GM19193 (cell line): Measurements from ENCODE around the gene TFEB.

Source experiments
- POLR2A ChIP-seq: IDR thresholded peaks from 4 replicates; pipeline ENCODE4 v1.6.1; 2011; ENCODE audit not compliant: insufficient read depth, insufficient read length; ENCODE audit errors: extremely low read depth

Gene TFEB

GRCh38 chr6:41637194-41638001, 98.0 kb downstream of the TFEB start:
- TF ChIP-seq POLR2A: no peak

GRCh38 chr6:41636833-41637193, 98.6 kb downstream of the TFEB start:
- no peak for TF ChIP-seq POLR2A

GRCh38 chr6:41635365-41635764, 100.0 kb downstream of the TFEB start:
- TF ChIP-seq POLR2A: no peak

- TF ChIP-seq POLR2A: no peak
Measured at GRCh38 chr6:41634657-41635056, 100.8 kb downstream of the TFEB start.
